H1 (cell line): Measurements from ENCODE around the gene EIF4A3.

Experiments used
- BACH1 ChIP-seq: IDR thresholded peaks from 2 replicates; pipeline ENCODE4 v1.6.1; 2012; ENCODE audit warnings: low read length, improper control_type of control experiment
- GABPA ChIP-seq: IDR thresholded peaks from 2 replicates; pipeline ENCODE4 v1.6.1; 2011; ENCODE audit warnings: mild to moderate bottlenecking, low read length, moderate library complexity, borderline replicate concordance; ENCODE audit not compliant: insufficient read depth
- POLR2A ChIP-seq, 2 experiments: IDR thresholded peaks; 1 replicate in 1 of 2; 2 replicates in 1 of 2; pipeline ENCODE4 v1.6.1; 2011; ENCODE audit warnings: low read depth in 2 of 2, low read length in 2 of 2, mild to moderate bottlenecking in 2 of 2; ENCODE audit errors: control extremely low read depth in 1 of 2
- SAP30 ChIP-seq: fragments of 300-600 bp; sonication (generic); IDR thresholded peaks from 2 replicates; pipeline ENCODE4 v1.7.1; 2012; ENCODE audit warnings: low read length, moderate library complexity, mild to moderate bottlenecking, inconsistent platforms; ENCODE audit not compliant: insufficient read depth, insufficient replicate concordance
- TAF1 ChIP-seq: IDR thresholded peaks from 2 replicates; pipeline ENCODE4 v1.6.1; 2011; ENCODE audit warnings: mild to moderate bottlenecking, low read depth, low read length
- TF ChIP-seq, protein P1 (sequence below), 3 experiments: IDR thresholded peaks; 1 replicate in 2 of 3; 2 replicates in 1 of 3; pipeline versions ENCODE4 v1.5.1 to v1.6.1; 2011; ENCODE audit warnings: low read length in 3 of 3, mild to moderate bottlenecking in 3 of 3, inconsistent platforms in 2 of 3, low read depth in 1 of 3, moderate library complexity in 1 of 3; ENCODE audit not compliant: insufficient read depth in 1 of 3; ENCODE audit errors: control extremely low read depth in 1 of 3

DNA sequence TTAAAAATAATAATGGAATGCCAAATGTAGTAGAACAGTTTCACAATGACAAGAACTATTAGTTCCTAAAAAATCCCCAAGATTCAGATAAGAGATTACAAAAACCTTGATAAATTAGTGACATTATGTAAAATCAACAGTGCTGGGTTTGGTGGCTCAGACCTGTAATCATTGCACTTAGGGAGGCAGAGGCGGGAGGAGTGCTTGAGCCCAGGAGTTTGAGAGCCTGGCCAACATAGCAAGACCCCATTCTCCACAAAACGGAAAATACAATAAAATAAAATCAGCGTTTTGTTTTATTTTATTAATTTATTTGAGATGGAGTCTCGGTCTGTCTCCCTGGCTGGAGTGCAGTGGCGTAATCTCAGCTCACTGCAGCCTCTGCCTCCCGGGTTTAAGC, 27.0 kb upstream of the EIF4A3 start:
- TF ChIP-seq POLR2A (IDR thresholded peaks at IDR 0.05; ENCODE audit: control extremely low read depth in 1 of 2, low read depth in 2 of 2, low read length in 2 of 2), result no peak
- TF ChIP-seq TAF1, result no peak
- no peak for TF ChIP-seq GABPA
- TF ChIP-seq, protein P1, sequence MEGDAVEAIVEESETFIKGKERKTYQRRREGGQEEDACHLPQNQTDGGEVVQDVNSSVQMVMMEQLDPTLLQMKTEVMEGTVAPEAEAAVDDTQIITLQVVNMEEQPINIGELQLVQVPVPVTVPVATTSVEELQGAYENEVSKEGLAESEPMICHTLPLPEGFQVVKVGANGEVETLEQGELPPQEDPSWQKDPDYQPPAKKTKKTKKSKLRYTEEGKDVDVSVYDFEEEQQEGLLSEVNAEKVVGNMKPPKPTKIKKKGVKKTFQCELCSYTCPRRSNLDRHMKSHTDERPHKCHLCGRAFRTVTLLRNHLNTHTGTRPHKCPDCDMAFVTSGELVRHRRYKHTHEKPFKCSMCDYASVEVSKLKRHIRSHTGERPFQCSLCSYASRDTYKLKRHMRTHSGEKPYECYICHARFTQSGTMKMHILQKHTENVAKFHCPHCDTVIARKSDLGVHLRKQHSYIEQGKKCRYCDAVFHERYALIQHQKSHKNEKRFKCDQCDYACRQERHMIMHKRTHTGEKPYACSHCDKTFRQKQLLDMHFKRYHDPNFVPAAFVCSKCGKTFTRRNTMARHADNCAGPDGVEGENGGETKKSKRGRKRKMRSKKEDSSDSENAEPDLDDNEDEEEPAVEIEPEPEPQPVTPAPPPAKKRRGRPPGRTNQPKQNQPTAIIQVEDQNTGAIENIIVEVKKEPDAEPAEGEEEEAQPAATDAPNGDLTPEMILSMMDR (IDR thresholded peaks at IDR 0.05; ENCODE audit: control extremely low read depth in 1 of 3, insufficient read depth in 1 of 3, low read depth in 1 of 3, low read length in 3 of 3), result no peak
- no peak for TF ChIP-seq SAP30
- no peak for TF ChIP-seq BACH1
